ENCODE results near the gene IL17RC.

IL17RC gene

GRCh38 chr3:9976721-9977709, 60.1 kb downstream of the IL17RC start:
- POLR2A ChIA-PET (ENCODE audit: low non-redundant PET) = no interaction called here
- CTCF ChIA-PET = interaction anchor here (0.8 to 1.7 kb wide), 2 partner anchors 28 to 31 kb away, joined by 3 to 9 read pairs; no protein-coding TSS in a partner anchor
- TF ChIP-seq CTCF (conservative IDR thresholded peaks at IDR 0.05; ENCODE audit: low read depth) = no peak
- H3K27ac ChIP-seq = peak overlapping the region; percentile 55
- DNase-seq (ENCODE audit: low spot score) = peak; percentile 79

GRCh38 chr3:9978710-9979305, 61.9 kb downstream of the IL17RC start:
- TF ChIP-seq CTCF (conservative IDR thresholded peaks at IDR 0.05; ENCODE audit: low read depth) = no peak
- H3K27ac ChIP-seq = peak overlapping the region; percentile 37
- no peak for DNase-seq (ENCODE audit: low spot score)
- POLR2A ChIA-PET (ENCODE audit: low non-redundant PET) = no interaction called here
- CTCF ChIA-PET = no interaction called here

- ChIA-PET POLR2A (ENCODE audit: low non-redundant PET) (no interaction called here), CTCF (no interaction called here)
- no peak overlapping the region; the same call in 1 of the 2 replicates for H3K27ac ChIP-seq
- DNase-seq (ENCODE audit: low spot score) = no peak
- no peak for TF ChIP-seq CTCF (conservative IDR thresholded peaks at IDR 0.05; ENCODE audit: low read depth)
Observed at GRCh38 chr3:9980251-9980650, 63.4 kb downstream of the IL17RC start.
